H1 (cell line): ENCODE results near the gene CLEC16A. TPM values are rescaled to one million over a fixed set of nuclear protein-coding genes. Genes with fewer than 3 reads are reported as not detected.

ENCODE experiments used
- CTCF ChIA-PET: fragments of 300-600 bp; sonication (Branson Sonifier 250); formaldehyde crosslinking; loops from one replicate; lab custom pipeline; 2021; ENCODE audit not compliant: partially characterized antibody; lab: Charles Lee
- POLR2A ChIA-PET: fragments of 300-600 bp; sonication (Branson Sonifier 250); formaldehyde crosslinking; loops from one replicate; lab custom pipeline; 2021; ENCODE audit warnings: inconsistent platforms; ENCODE audit not compliant: partially characterized antibody; lab: Charles Lee
- DNase-seq, 2 experiments: peaks; one replicate each; pipeline versions ENCODE4 v3.0.0 to v3.0.0-alpha.2; 2010 to 2022; ENCODE audit warnings: low spot score in 2 of 2, low read depth in 1 of 2, mixed read lengths in 1 of 2
- FAIRE-seq: peaks from 2 replicates; lab custom pipeline; 2011; peaks lifted over from hg19 to GRCh38; lab: Jason Lieb, UNC
- H2AFZ ChIP-seq: 2 replicates; pipeline ENCODE4 v1.8.1; 2012; ENCODE audit warnings: low read length, inconsistent platforms
- H2AK5ac ChIP-seq: 2 replicates; pipeline ENCODE4 v1.6.1; 2013; ENCODE audit warnings: low read depth, low read length
- H2BK120ac ChIP-seq: replicated peaks from 2 replicates; pipeline ENCODE3; 2013; ENCODE audit warnings: low read depth, low read length, inconsistent platforms
- H2BK12ac ChIP-seq: 2 replicates; pipeline ENCODE4 v1.6.1; 2013; ENCODE audit warnings: low read depth, low read length
- H2BK15ac ChIP-seq: 2 replicates; pipeline ENCODE4 v1.6.1; 2013; ENCODE audit warnings: low read length
- H2BK20ac ChIP-seq: 2 replicates; pipeline ENCODE4 v1.6.1; 2013; ENCODE audit warnings: low read length
- H2BK5ac ChIP-seq: 2 replicates; pipeline ENCODE4 v1.6.1; 2013; ENCODE audit warnings: low read depth, low read length
- H3K14ac ChIP-seq: 2 replicates; pipeline ENCODE4 v1.6.1; 2013; ENCODE audit warnings: inconsistent platforms; ENCODE audit not compliant: insufficient read length
- H3K18ac ChIP-seq: 2 replicates; pipeline ENCODE4 v1.6.1; 2013; ENCODE audit warnings: low read length; ENCODE audit errors: extremely low read depth
- H3K23ac ChIP-seq: 2 replicates; pipeline ENCODE4 v1.6.1; 2013; ENCODE audit warnings: inconsistent platforms; ENCODE audit not compliant: insufficient read length
- H3K23me2 ChIP-seq: 2 replicates; pipeline ENCODE4 v1.6.1; 2013; ENCODE audit warnings: low read depth, low read length
- H3K27ac ChIP-seq: 2 replicates; pipeline ENCODE4 v1.6.1; 2011; ENCODE audit warnings: low read depth, low read length, inconsistent platforms
- H3K27me3 ChIP-seq, 4 experiments: replicated peaks in 1 of 4; 1 replicate in 1 of 4; 2 replicates in 3 of 4; pipeline versions ENCODE4 v1.6.1 to v1.8.1; 2011 to 2013; ENCODE audit warnings: low read length in 3 of 4, mild to moderate bottlenecking in 3 of 4, inconsistent platforms in 2 of 4, mixed read lengths in 2 of 4, moderate library complexity in 1 of 4; ENCODE audit not compliant: control insufficient read depth in 3 of 4, insufficient read depth in 3 of 4; ENCODE audit errors: extremely low read depth in 1 of 4
- H3K36me3 ChIP-seq, 4 experiments: 2 replicates each; pipeline versions ENCODE4 v1.6.1 to v1.8.1; 2011 to 2013; ENCODE audit warnings: mild to moderate bottlenecking in 4 of 4, low read length in 3 of 4, moderate library complexity in 2 of 4, control low read depth in 1 of 4, inconsistent platforms in 1 of 4; ENCODE audit not compliant: insufficient read depth in 4 of 4, control insufficient read depth in 2 of 4
- H3K4ac ChIP-seq: replicated peaks from 2 replicates; pipeline ENCODE3; 2013; ENCODE audit warnings: low read length, low read depth, mixed read lengths, inconsistent platforms; ENCODE audit not compliant: insufficient read length
- H3K4me1 ChIP-seq, 4 experiments: replicated peaks in 1 of 4; 1 replicate in 1 of 4; 2 replicates in 3 of 4; pipeline versions ENCODE4 v1.6.1 to v1.8.1; 2011 to 2013; ENCODE audit warnings: low read length in 3 of 4, inconsistent platforms in 2 of 4, mixed read lengths in 1 of 4; ENCODE audit not compliant: insufficient read depth in 4 of 4, control insufficient read depth in 3 of 4
- H3K4me2 ChIP-seq, 2 experiments: 2 replicates each; pipeline versions ENCODE4 v1.6.1 to v1.8.1; 2011 to 2013; ENCODE audit warnings: low read depth in 2 of 2, low read length in 2 of 2, control low read depth in 1 of 2, inconsistent platforms in 1 of 2, mild to moderate bottlenecking in 1 of 2; ENCODE audit not compliant: insufficient read depth in 1 of 2
- H3K4me3 ChIP-seq, 4 experiments: fragments of 200-600, 300-600 bp in 1 of 4; sonication (generic), shearing (Covaris generic), sonication (Bioruptor Twin) in 1 of 4; 2 replicates each; pipeline versions ENCODE4 v1.5.1 to v1.8.1; 2011 to 2016; ENCODE audit warnings: low read length in 4 of 4, low read depth in 3 of 4, control low read depth in 2 of 4, inconsistent platforms in 2 of 4, mild to moderate bottlenecking in 2 of 4, mixed read lengths in 1 of 4, moderate library complexity in 1 of 4; ENCODE audit not compliant: insufficient read depth in 2 of 4; ENCODE audit errors: extremely low read depth in 1 of 4
- H3K56ac ChIP-seq: replicated peaks from 2 replicates; pipeline ENCODE3; 2013; ENCODE audit warnings: low read depth, mild to moderate bottlenecking, mixed read lengths, low read length, inconsistent platforms; ENCODE audit not compliant: insufficient read length
- H3K79me1 ChIP-seq: 2 replicates; pipeline ENCODE4 v1.6.1; 2013; ENCODE audit warnings: low read depth, low read length, control low read depth
- H3K79me2 ChIP-seq, 2 experiments: 2 replicates each; pipeline versions ENCODE4 v1.6.1 to v1.8.1; 2012 to 2013; ENCODE audit warnings: low read length in 2 of 2, mild to moderate bottlenecking in 2 of 2, inconsistent platforms in 1 of 2; ENCODE audit not compliant: insufficient read depth in 2 of 2, control insufficient read depth in 1 of 2
- H3K9ac ChIP-seq, 4 experiments: replicated peaks in 1 of 4; 1 replicate in 1 of 4; 2 replicates in 3 of 4; pipeline versions ENCODE4 v1.6.1 to v1.8.1; 2011 to 2013; ENCODE audit warnings: low read depth in 3 of 4, low read length in 3 of 4, control low read depth in 2 of 4, mild to moderate bottlenecking in 2 of 4, moderate library complexity in 2 of 4, inconsistent platforms in 1 of 4; ENCODE audit errors: extremely low read depth in 1 of 4
- H3K9me3 ChIP-seq, 2 experiments: 2 replicates each; pipeline versions ENCODE4 v1.6.1 to v1.8.1; 2012 to 2013; ENCODE audit warnings: mild to moderate bottlenecking in 2 of 2, moderate library complexity in 2 of 2, control low read depth in 1 of 2, inconsistent platforms in 1 of 2, low read depth in 1 of 2, low read length in 1 of 2, mixed read lengths in 1 of 2; ENCODE audit not compliant: insufficient read depth in 2 of 2
- H4K20me1 ChIP-seq, 2 experiments: replicated peaks in 1 of 2; 2 replicates each; pipeline versions ENCODE3 to v1.8.1; 2011 to 2013; ENCODE audit warnings: inconsistent platforms in 2 of 2, low read length in 2 of 2, mild to moderate bottlenecking in 1 of 2; ENCODE audit not compliant: insufficient read depth in 2 of 2, control insufficient read depth in 1 of 2
- H4K5ac ChIP-seq: 2 replicates; pipeline ENCODE4 v1.6.1; 2013; ENCODE audit warnings: low read length, low read depth, mixed read lengths, inconsistent platforms; ENCODE audit not compliant: insufficient read length
- H4K8ac ChIP-seq: 2 replicates; pipeline ENCODE4 v1.8.0; 2013; ENCODE audit warnings: mild to moderate bottlenecking, moderate library complexity, low read length, inconsistent platforms; ENCODE audit not compliant: insufficient read depth; ENCODE audit errors: extremely low read depth
- H4K91ac ChIP-seq: replicated peaks from 2 replicates; pipeline ENCODE3; 2013; ENCODE audit warnings: low read length, mixed read lengths, inconsistent platforms; ENCODE audit not compliant: insufficient read length
- ASH2L ChIP-seq: fragments of 200-600, 300-600 bp; sonication (generic); IDR thresholded peaks from one replicate; pipeline ENCODE4 v1.7.1; 2017; ENCODE audit warnings: low read length
- HDAC6 ChIP-seq: IDR thresholded peaks from one replicate; pipeline ENCODE4 v1.7.1; 2012; ENCODE audit warnings: low read depth, mild to moderate bottlenecking, inconsistent platforms, low read length, moderate library complexity
- KDM4A ChIP-seq: IDR thresholded peaks from one replicate; pipeline ENCODE4 v1.7.1; 2012; ENCODE audit warnings: low read depth, mild to moderate bottlenecking, moderate library complexity, low read length, inconsistent platforms; ENCODE audit not compliant: severe bottlenecking
- NANOG ChIP-seq: IDR thresholded peaks from 2 replicates; pipeline ENCODE4 v1.6.1; 2011; ENCODE audit warnings: low read length, low read depth, mild to moderate bottlenecking, inconsistent platforms; ENCODE audit not compliant: insufficient read depth, poor library complexity, severe bottlenecking
- NRF1 ChIP-seq: IDR thresholded peaks from 2 replicates; pipeline ENCODE4 v1.6.1; 2011; ENCODE audit warnings: mild to moderate bottlenecking, low read depth, low read length, improper control_type of control experiment
- POLR2A ChIP-seq, 2 experiments: IDR thresholded peaks; 1 replicate in 1 of 2; 2 replicates in 1 of 2; pipeline ENCODE4 v1.6.1; 2011; ENCODE audit warnings: low read depth in 2 of 2, low read length in 2 of 2, mild to moderate bottlenecking in 2 of 2; ENCODE audit errors: control extremely low read depth in 1 of 2
- RNF2 ChIP-seq: fragments of 200-900, 300-1000 bp; sonication (generic); IDR thresholded peaks from 2 replicates; pipeline ENCODE4 v1.7.1; 2016; ENCODE audit warnings: borderline replicate concordance, low read depth, mild to moderate bottlenecking, antibody characterized with exemption, low read length; ENCODE audit not compliant: poor library complexity, severe bottlenecking; ENCODE audit errors: missing control alignments
- SIN3A ChIP-seq, 2 experiments: IDR thresholded peaks in 1 of 2; conservative IDR thresholded peaks in 1 of 2; 2 replicates each; pipeline ENCODE4 v1.6.1; 2011 to 2012; ENCODE audit warnings: low read length in 2 of 2, improper control_type of control experiment in 1 of 2, low read depth in 1 of 2, mild to moderate bottlenecking in 1 of 2
- WGBS, 2 experiments: shearing (Covaris generic) in 1 of 2; methylation state at CpG; one replicate each; pipeline versions ENCODE4 v1.1.6 to v1.1.7; 2013 to 2015; ENCODE audit warnings: low lambda C conversion rate in 2 of 2, mixed read lengths in 2 of 2, inconsistent platforms in 1 of 2, low coverage in 1 of 2, missing lambda C conversion rate in 1 of 2; ENCODE audit not compliant: insufficient replicate concordance in 2 of 2, insufficient coverage in 1 of 2, insufficient read length in 1 of 2; ENCODE audit errors: extremely low coverage in 1 of 2, missing lambda C conversion rate in 1 of 2; 5-methylcytosine and 5-hydroxymethylcytosine counted together
- polyA plus RNA-seq, 7 experiments: library from polyadenylated mRNA; depleted of rRNA in 3 of 7; stranded (reverse) in 5 of 7; unstranded in 2 of 7; fragments of >200 nt in 5 of 7; fragments of 200-250 nt in 2 of 7; gene quantifications; 1 replicate in 5 of 7; 2 replicates in 1 of 7; 4 replicates in 1 of 7; pipeline versions ENCODE4 v1.2.1 to v1.2.3, GENCODE V29; 2011 to 2013; ENCODE audit warnings: missing spikeins in 2 of 7, mixed read lengths in 2 of 7
- total RNA-seq: library from RNA; stranded (reverse); fragmentation: NEBNext Ultra II Directional; extraction: Animal tissue kit (Norgen Biotek cat#: 25700); gene quantifications from 2 replicates; pipeline ENCODE4 v1.2.1, GENCODE V29; 2021
- TF ChIP-seq, protein P1 (sequence below): IDR thresholded peaks from 2 replicates; pipeline ENCODE4 v1.6.1; 2012; ENCODE audit warnings: inconsistent platforms
- TF ChIP-seq, protein P2 (sequence below): IDR thresholded peaks from 2 replicates; pipeline ENCODE4 v1.6.1; 2012; ENCODE audit warnings: inconsistent platforms

CLEC16A gene
- total and polyA plus RNA-seq, 2 of the 8 experiments (the other 6 are each of a cell fraction or from before 2014, with no cell fraction given), result 7.6 to 19.3 TPM

- H3K23me2 ChIP-seq, result no peaks in the 10 kb centered on the region
- H4K5ac ChIP-seq, result no peak overlapping the region
- no peaks in the 10 kb centered on the region for H4K20me1 ChIP-seq
- H3K9me3 ChIP-seq, result peaks cover 8% of the 10 kb centered on the region in 2 experiments
- H3K79me2 ChIP-seq, result no peaks in the 10 kb centered on the region
- no peaks in the 10 kb centered on the region; a peak in 1 of 7 replicates for H3K27me3 ChIP-seq
- H3K56ac ChIP-seq, result no peak overlapping the region
- H2BK5ac ChIP-seq, result no peak overlapping the region; the same call in 1 of the 2 replicates
- no peak for FAIRE-seq
- no peak overlapping the region for H4K8ac ChIP-seq
- no peak overlapping the region for H2BK15ac ChIP-seq
- no peaks in the 10 kb centered on the region for H3K36me3 ChIP-seq
- no peak overlapping the region for H3K27ac ChIP-seq
- no peak overlapping the region for H3K14ac ChIP-seq
- H3K4me3 ChIP-seq, result no peak overlapping the region
- H2BK120ac ChIP-seq, result no peak overlapping the region
- H3K4ac ChIP-seq, result no peak overlapping the region
- no peak overlapping the region for H3K18ac ChIP-seq
- no peaks in the 10 kb centered on the region for H3K79me1 ChIP-seq
- no peak overlapping the region for H2BK12ac ChIP-seq
- no peak overlapping the region for H2AFZ ChIP-seq
- no peak overlapping the region for H2BK20ac ChIP-seq
- H4K91ac ChIP-seq, result no peak overlapping the region
- 91% methylated on average over 9 of the region's 9 CpGs; no CpG with 5 or more reads in 1 of the 2 experiments for WGBS, 2 experiments
- ChIA-PET CTCF (interaction anchor here (0.6 to 3.0 kb wide), 5 partner anchors 9 to 182 kb away, joined by 3 to 13 read pairs (median 3); no protein-coding TSS in a partner anchor), POLR2A (interaction anchor here (0.6 to 0.7 kb wide), 2 partner anchors 14 to 24 kb away, joined by 3 to 5 read pairs; no protein-coding TSS in a partner anchor)
- peaks cover 0 to 4% (median 2%) of the 10 kb centered on the region in 4 experiments; a peak in 3 of 7 replicates for H3K4me1 ChIP-seq
- H3K23ac ChIP-seq, result no peak overlapping the region
- DNase-seq, result no peak
- H2AK5ac ChIP-seq, result no peak overlapping the region
- no peak overlapping the region for H3K4me2 ChIP-seq
- no peak overlapping the region for H3K9ac ChIP-seq
- no peak for TF ChIP-seq HDAC6
- no peak for TF ChIP-seq KDM4A
- TF ChIP-seq NANOG, result no peak
- no peak for TF ChIP-seq POLR2A (IDR thresholded peaks at IDR 0.05; ENCODE audit: control extremely low read depth in 1 of 2, low read depth in 2 of 2, low read length in 2 of 2)
- no peak for TF ChIP-seq ASH2L
- TF ChIP-seq, protein P1, sequence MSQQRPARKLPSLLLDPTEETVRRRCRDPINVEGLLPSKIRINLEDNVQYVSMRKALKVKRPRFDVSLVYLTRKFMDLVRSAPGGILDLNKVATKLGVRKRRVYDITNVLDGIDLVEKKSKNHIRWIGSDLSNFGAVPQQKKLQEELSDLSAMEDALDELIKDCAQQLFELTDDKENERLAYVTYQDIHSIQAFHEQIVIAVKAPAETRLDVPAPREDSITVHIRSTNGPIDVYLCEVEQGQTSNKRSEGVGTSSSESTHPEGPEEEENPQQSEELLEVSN, result no peak
- no peak for TF ChIP-seq NRF1
- TF ChIP-seq SIN3A (conservative IDR thresholded peaks at IDR 0.05 in 1 of 2, IDR thresholded peaks at IDR 0.05 in 1 of 2; ENCODE audit: low read depth in 1 of 2, low read length in 2 of 2), result no peak
- TF ChIP-seq RNF2, result no peak
- TF ChIP-seq, protein P2, sequence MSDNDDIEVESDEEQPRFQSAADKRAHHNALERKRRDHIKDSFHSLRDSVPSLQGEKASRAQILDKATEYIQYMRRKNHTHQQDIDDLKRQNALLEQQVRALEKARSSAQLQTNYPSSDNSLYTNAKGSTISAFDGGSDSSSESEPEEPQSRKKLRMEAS, result no peak
These were observed 264.7 kb downstream of the CLEC16A start for GRCh38 chr16:11208916-11209665.
